PC-3 (cell line): ENCODE results near the gene NKX1-1. TPM values are rescaled to one million over a fixed set of nuclear protein-coding genes. Genes with fewer than 3 reads are reported as not detected.

Source experiments
- ATAC-seq: fragments of 200-7000 bp; cut with Tn5 transposase; 2 replicates; pipeline ENCODE4 v1.9.1; 2020; ENCODE audit warnings: mild to moderate bottlenecking, moderate library complexity
- BruUV-seq: library from RNA; stranded (reverse); fragments of 400-500 nt; replicated peaks from 2 replicates; lab custom pipeline; 2021; lab: Mats Ljungman, UMichigan
- CTCF ChIA-PET: fragments of 300-600 bp; sonication (Branson Sonifier 250); formaldehyde crosslinking; loops from one replicate; lab custom pipeline; 2022; ENCODE audit warnings: antibody characterized with exemption; lab: Charles Lee
- POLR2A ChIA-PET: fragments of 300-600 bp; sonication (Branson Sonifier 250); formaldehyde crosslinking; loops from one replicate; lab custom pipeline; 2022; ENCODE audit warnings: antibody characterized with exemption; ENCODE audit not compliant: unreplicated experiment; lab: Charles Lee
- DNase-seq: peaks from one replicate; pipeline ENCODE4 v3.0.0-alpha.2; 2015
- H2AFZ ChIP-seq: fragments of 300-600 bp; sonication (generic); 2 replicates; pipeline ENCODE4 v1.6.0; 2016; ENCODE audit warnings: antibody characterized with exemption, low read length
- H3F3A ChIP-seq: fragments of 300-600 bp; sonication (generic); one replicate; pipeline ENCODE4 v1.6.0; 2017; ENCODE audit warnings: antibody characterized with exemption, low read length, control low read depth, mild to moderate bottlenecking; ENCODE audit not compliant: unreplicated experiment
- H3K27ac ChIP-seq: fragments of 300-600 bp; sonication (generic); 2 replicates; pipeline ENCODE4 v1.5.1; 2016; ENCODE audit warnings: mild to moderate bottlenecking, low read length
- H3K27me3 ChIP-seq: fragments of 300-600 bp; sonication (generic); 2 replicates; pipeline ENCODE4 v1.6.1; 2016; ENCODE audit warnings: low read length, mixed read lengths
- H3K36me3 ChIP-seq: fragments of 300-600 bp; sonication (generic); 2 replicates; pipeline ENCODE4 v1.6.1; 2016; ENCODE audit warnings: low read depth, mixed run types, low read length, mixed read lengths
- H3K4me1 ChIP-seq: fragments of 300-600 bp; sonication (generic); 2 replicates; pipeline ENCODE4 v1.5.1; 2016; ENCODE audit warnings: low read length; ENCODE audit not compliant: insufficient read depth
- H3K4me2 ChIP-seq: fragments of 300-600 bp; sonication (generic); 2 replicates; pipeline ENCODE4 v1.6.0; 2016; ENCODE audit warnings: low read length
- H3K4me3 ChIP-seq: fragments of 300-600 bp; sonication (generic); 2 replicates; pipeline ENCODE4 v1.5.1; 2016; ENCODE audit warnings: mild to moderate bottlenecking, low read length, mixed read lengths
- H3K79me2 ChIP-seq: fragments of 300-600 bp; sonication (generic); 2 replicates; pipeline ENCODE4 v1.6.1; 2017; ENCODE audit warnings: low read length, mixed read lengths
- H3K9ac ChIP-seq: fragments of 300-600 bp; sonication (generic); 2 replicates; pipeline ENCODE4 v1.6.0; 2016; ENCODE audit warnings: mild to moderate bottlenecking, low read length
- H3K9me2 ChIP-seq: fragments of 300-600 bp; sonication (generic); replicated peaks from 2 replicates; pipeline ENCODE4 v1.6.1; 2016; ENCODE audit warnings: mixed run types, low read length, mixed read lengths
- H3K9me3 ChIP-seq: fragments of 300-600 bp; sonication (generic); 2 replicates; pipeline ENCODE4 v1.6.1; 2016; ENCODE audit warnings: low read length, mixed read lengths
- H4K20me1 ChIP-seq: fragments of 300-600 bp; sonication (generic); 2 replicates; pipeline ENCODE4 v1.6.1; 2016; ENCODE audit warnings: low read length, mixed read lengths
- CTCF ChIP-seq: fragments of 300-600 bp; sonication (generic); conservative IDR thresholded peaks from 2 replicates; pipeline ENCODE4 v1.5.1; 2017; ENCODE audit warnings: antibody characterized with exemption, low read depth, mild to moderate bottlenecking, low read length
- EZH2 ChIP-seq: fragments of 300-600 bp; sonication (generic); IDR thresholded peaks from one replicate; pipeline ENCODE4 v1.6.1; 2017; ENCODE audit warnings: antibody characterized with exemption, mild to moderate bottlenecking, low read length; ENCODE audit not compliant: unreplicated experiment
- EZH2phosphoT487 ChIP-seq: fragments of 300-600 bp; sonication (generic); IDR thresholded peaks from 2 replicates; pipeline ENCODE4 v1.6.1; 2018; ENCODE audit warnings: mild to moderate bottlenecking, antibody characterized with exemption, low read length, borderline replicate concordance
- intact Hi-C: fragments of 100-400 bp; cut with micrococcal nuclease; formaldehyde crosslinking; loops from 2 replicates; pipeline ENCODE4 v1.9.0; 2023
- total RNA-seq: library from RNA; depleted of rRNA; stranded (reverse); fragments of >200 nt; gene quantifications from 2 replicates; pipeline ENCODE4 v1.2.3, GENCODE V29; 2014

Gene NKX1-1
- total RNA-seq, 1 experiment from 2014 or later: not detected

GRCh38 chr4:1371176-1372165 lies 34.8 kb downstream of the NKX1-1 start:
- H3K9me2 ChIP-seq: no peaks in the 10 kb centered on the region
- H3K36me3 ChIP-seq: no peaks in the 10 kb centered on the region
- no peaks in the 10 kb centered on the region for H3K79me2 ChIP-seq
- TF ChIP-seq CTCF (no peak), EZH2phosphoT487 (no peak), EZH2 (no peak)
- no peak overlapping the region for H3K27ac ChIP-seq
- H3K4me1 ChIP-seq: no peaks in the 10 kb centered on the region
- CTCF ChIA-PET: no interaction called here
- H3K9ac ChIP-seq: no peak overlapping the region
- BruUV-seq: no TSS peak
- no peak overlapping the region for H2AFZ ChIP-seq
- POLR2A ChIA-PET: no interaction called here
- H4K20me1 ChIP-seq: no peaks in the 10 kb centered on the region
- H3K27me3 ChIP-seq: no peaks in the 10 kb centered on the region
- no peak overlapping the region for H3K4me2 ChIP-seq
- DNase-seq (no peak), ATAC-seq (no peak)
- H3K4me3 ChIP-seq: no peak overlapping the region
- H3K9me3 ChIP-seq: no peaks in the 10 kb centered on the region
- intact Hi-C loops: no loop called here
- H3F3A ChIP-seq: no peaks in the 10 kb centered on the region

GRCh38 chr4:1370321-1371124 lies 35.7 kb downstream of the NKX1-1 start:
- ATAC-seq (no peak), DNase-seq (no peak)
- no peaks in the 10 kb centered on the region for H3K9me3 ChIP-seq
- H3K27ac ChIP-seq: no peak overlapping the region
- TF ChIP-seq EZH2 (no peak), CTCF (no peak), EZH2phosphoT487 (no peak)
- H3F3A ChIP-seq: no peaks in the 10 kb centered on the region
- no peak overlapping the region for H3K4me2 ChIP-seq
- H3K27me3 ChIP-seq: no peaks in the 10 kb centered on the region
- H3K4me1 ChIP-seq: no peaks in the 10 kb centered on the region
- H3K4me3 ChIP-seq: no peak overlapping the region
- H2AFZ ChIP-seq: no peak overlapping the region
- H3K79me2 ChIP-seq: no peaks in the 10 kb centered on the region
- H3K9me2 ChIP-seq: no peaks in the 10 kb centered on the region
- H4K20me1 ChIP-seq: no peaks in the 10 kb centered on the region
- ChIA-PET CTCF (no interaction called here), POLR2A (no interaction called here)
- no peak overlapping the region for H3K9ac ChIP-seq
- no peaks in the 10 kb centered on the region for H3K36me3 ChIP-seq
- intact Hi-C loops: no loop called here
- BruUV-seq: no TSS peak
